H4 (cell line): ENCODE results near the gene ALAD. TPM values are rescaled to one million over a fixed set of nuclear protein-coding genes. Genes with fewer than 3 reads are reported as not detected.
"Not testable (repeated sequence)": the region's sequence is repeated elsewhere in the genome, so short reads cannot be mapped to it uniquely, and the experiment has no call there.

ENCODE experiments used
- DNase-seq: peaks from one replicate; pipeline ENCODE4 v3.0.0-alpha.2; 2015; ENCODE audit warnings: low spot score
- total RNA-seq: library from RNA; depleted of rRNA; stranded (reverse); fragments of >200 nt; shearing (Covaris generic); gene quantifications from 2 replicates; pipeline ENCODE4 v1.2.3, GENCODE V29; 2014

Gene ALAD
- total RNA-seq, 1 experiment from 2014 or later = 6.3 TPM

GRCh38 chr9:113373676-113374392 is 27.2 kb downstream of the ALAD start:
- no peak for DNase-seq

GRCh38 chr9:113373256-113373655 is 27.8 kb downstream of the ALAD start:
- no peak for DNase-seq

- DNase-seq = no peak
Observed at GRCh38 chr9:113372059-113372458, 29.0 kb downstream of the ALAD start.

- DNase-seq = no peak
Observed at GRCh38 chr9:113370806-113371325, 30.2 kb downstream of the ALAD start.

- DNase-seq = no peak
Observed at GRCh38 chr9:113369855-113370140, 31.3 kb downstream of the ALAD start.

- no peak for DNase-seq
Observed at GRCh38 chr9:113368982-113369854, 31.9 kb downstream of the ALAD start.

- no peak for DNase-seq
Observed at GRCh38 chr9:113368348-113368981, 32.6 kb downstream of the ALAD start.

- not testable (repeated sequence) for DNase-seq
Observed at GRCh38 chr9:113365652-113366051, 35.4 kb downstream of the ALAD start.

- no peak for DNase-seq
Observed at GRCh38 chr9:113364951-113365350, 36.1 kb downstream of the ALAD start.

- DNase-seq = no peak
Observed at GRCh38 chr9:113363336-113363735, 37.7 kb downstream of the ALAD start.

- DNase-seq = no peak
Observed at GRCh38 chr9:113361304-113362018, 39.6 kb downstream of the ALAD start.

GRCh38 chr9:113360242-113360842 is 40.7 kb downstream of the ALAD start:
- no peak for DNase-seq

- no peak for DNase-seq
Observed at GRCh38 chr9:113359385-113359784, 41.7 kb downstream of the ALAD start.

- no peak for DNase-seq
Observed at GRCh38 chr9:113356686-113357292, 44.3 kb downstream of the ALAD start.

- no peak for DNase-seq
Observed at GRCh38 chr9:113355040-113355596, 46.0 kb downstream of the ALAD start.

GRCh38 chr9:113352411-113352810 is 48.7 kb downstream of the ALAD start:
- DNase-seq = no peak

GRCh38 chr9:113352006-113352405 is 49.1 kb downstream of the ALAD start:
- no peak for DNase-seq

- no peak for DNase-seq
Observed at GRCh38 chr9:113350937-113351336, 50.1 kb downstream of the ALAD start.

- DNase-seq = no peak
Observed at GRCh38 chr9:113350107-113350661, 50.9 kb downstream of the ALAD start.

GRCh38 chr9:113349445-113350094 is 51.5 kb downstream of the ALAD start, which contains the start of gene BSPRY:
Gene BSPRY (plus strand): TSS chr9:113349541. CDS start chr9:113349580, 39 bp downstream.
- no peak for DNase-seq
